Measurements from ENCODE around the gene CD79B. TPM values are rescaled to one million over a fixed set of nuclear protein-coding genes. Genes with fewer than 3 reads are reported as not detected.

CD79B gene
- total RNA-seq, 2 experiments from 2014 or later: 28.4 to 31.6 TPM

- no peak for TF ChIP-seq CTCF (IDR thresholded peaks at IDR 0.05)
- no peak for DNase-seq
- ATAC-seq: no peak
- Mint-ChIP-seq H3K9me3 (no peaks in the 10 kb centered on the region), H3K36me3 (ENCODE audit: low read depth) (no peaks in the 10 kb centered on the region), H3K27ac (no peak overlapping the region), H3K27me3 (no peaks in the 10 kb centered on the region), H3K4me3 (no peak overlapping the region), H3K4me1 (ENCODE audit: low read depth) (peaks cover 16% of the 10 kb centered on the region)
- intact Hi-C loops (cut with micrococcal nuclease): no loop called here
- POLR2A ChIA-PET: no interaction called here
- CTCF ChIA-PET: interaction anchor here (1.1 to 2.8 kb wide), 2 partner anchors 23 to 84 kb away, joined by 3 to 11 read pairs; partner anchors contain the start of gene GH1
These were observed 9.6 kb upstream of the CD79B start for GRCh38 chr17:63941751-63942150.

GRCh38 chr17:63941162-63941561 is 9.0 kb upstream of the CD79B start:
- POLR2A ChIA-PET: no interaction called here
- Mint-ChIP-seq H3K27me3 (no peaks in the 10 kb centered on the region), H3K4me1 (ENCODE audit: low read depth) (peaks cover 10% of the 10 kb centered on the region), H3K4me3 (no peak overlapping the region), H3K36me3 (ENCODE audit: low read depth) (no peaks in the 10 kb centered on the region), H3K27ac (no peak overlapping the region), H3K9me3 (no peaks in the 10 kb centered on the region)
- no peak for TF ChIP-seq CTCF (IDR thresholded peaks at IDR 0.05)
- DNase-seq: no peak
- intact Hi-C loops (cut with micrococcal nuclease): no loop called here
- CTCF ChIA-PET: interaction anchor here (1.1 to 2.8 kb wide), 2 partner anchors 22 to 84 kb away, joined by 3 to 11 read pairs; partner anchors contain the start of gene GH1
- no peak for ATAC-seq

GRCh38 chr17:63940584-63940983 is 8.5 kb upstream of the CD79B start:
- ATAC-seq: no peak
- no peak for DNase-seq
- peaks cover 5% of the 10 kb centered on the region for H3K4me1 Mint-ChIP-seq (ENCODE audit: low read depth)
- ChIA-PET POLR2A (no interaction called here), CTCF (interaction anchor here (0.6 to 2.8 kb wide), 3 partner anchors 22 to 53 kb away, joined by 3 to 11 read pairs (median 3); partner anchors contain the start of gene GH1)
- no peaks in the 10 kb centered on the region for H3K27me3 Mint-ChIP-seq
- H3K9me3 Mint-ChIP-seq: no peaks in the 10 kb centered on the region
- no peak overlapping the region for H3K27ac Mint-ChIP-seq
- no peak for TF ChIP-seq CTCF (IDR thresholded peaks at IDR 0.05)
- no peak overlapping the region for H3K4me3 Mint-ChIP-seq
- intact Hi-C loops (cut with micrococcal nuclease): no loop called here
- H3K36me3 Mint-ChIP-seq (ENCODE audit: low read depth): no peaks in the 10 kb centered on the region

- Mint-ChIP-seq H3K36me3 (ENCODE audit: low read depth) (no peaks in the 10 kb centered on the region), H3K9me3 (no peaks in the 10 kb centered on the region), H3K27me3 (no peaks in the 10 kb centered on the region), H3K4me1 (ENCODE audit: low read depth) (no peaks in the 10 kb centered on the region), H3K4me3 (no peak overlapping the region), H3K27ac (no peak overlapping the region)
- ATAC-seq (no peak), DNase-seq (no peak)
- TF ChIP-seq CTCF (IDR thresholded peaks at IDR 0.05): no peak
- intact Hi-C loops (cut with micrococcal nuclease): no loop called here
- POLR2A ChIA-PET: interaction anchor here (1.6 kb wide), 1 partner anchor 80 kb away, joined by 4 read pairs; no protein-coding TSS in a partner anchor
- CTCF ChIA-PET: interaction anchor here (0.6 to 2.8 kb wide), 5 partner anchors 11 to 73 kb away, joined by 3 to 11 read pairs (median 3); partner anchors contain the start of gene GH1
These were observed 7.8 kb upstream of the CD79B start for GRCh38 chr17:63939884-63940283.

- ATAC-seq (no peak), DNase-seq (no peak)
- no peaks in the 10 kb centered on the region for H3K4me1 Mint-ChIP-seq (ENCODE audit: low read depth)
- H3K36me3 Mint-ChIP-seq (ENCODE audit: low read depth): no peaks in the 10 kb centered on the region
- H3K27me3 Mint-ChIP-seq: no peaks in the 10 kb centered on the region
- H3K9me3 Mint-ChIP-seq: no peaks in the 10 kb centered on the region
- no peak overlapping the region for H3K4me3 Mint-ChIP-seq
- CTCF ChIA-PET: interaction anchor here (0.7 to 2.8 kb wide), 3 partner anchors 11 to 51 kb away, joined by 3 to 11 read pairs (median 3); partner anchors contain the start of gene GH1
- H3K27ac Mint-ChIP-seq: no peak overlapping the region
- intact Hi-C loops (cut with micrococcal nuclease): no loop called here
- POLR2A ChIA-PET: interaction anchor here (1.6 kb wide), 1 partner anchor 80 kb away, joined by 4 read pairs; no protein-coding TSS in a partner anchor
- TF ChIP-seq CTCF (IDR thresholded peaks at IDR 0.05): no peak
These were observed 7.3 kb upstream of the CD79B start for GRCh38 chr17:63939401-63939800.

Data from activated CD8-positive, alpha-beta T cell treated with anti-CD3 and anti-CD28 coated beads for 36 hours (primary cell).